Heart left ventricle (tissue), 13 donors: ENCODE data around the gene THSD4.

Source experiments
- POLR2A ChIP-seq, 2 donors: fragments of 450-650 bp; IDR thresholded peaks; one replicate each; pipeline ENCODE4 v1.6.1; 2017; ENCODE audit warnings: antibody characterized with exemption in 2 of 2, mild to moderate bottlenecking in 2 of 2, moderate library complexity in 2 of 2
- TF ChIP-seq, protein P1 (sequence below), 12 donors: fragments of 200-600 bp; sonication (generic) in 4 of 12; IDR thresholded peaks; one replicate each; pipeline versions ENCODE4 v1.5.0 to v1.8.0; 2018 to 2022; ENCODE audit warnings: antibody characterized with exemption in 12 of 12, mild to moderate bottlenecking in 5 of 12
- donor health status: ischemic (EF 13 %, LVEDD 7.1; RV severe dilation, severe dysfunction).
- donor health status: DM: no; HTN: yes; CAD: no.
- donor health status: DM: no; HTN: no; CAD: no.
- donor health status: ischemic (EF 25% LVEDD 6.9; RV normal size, moderate dysfunction).
- donor health status: ischemic (EF 25% LVEDD 5.7; RV mildly dilated, moderate dysfunction).
- donor health status: ischemic (EF 35%, LVEDD 5.7; RV mildly dilated, moderate dysfunction).
- donor health status: nonischemic (EF 11% LVEDD 7.7; RV severe dilation, severe dysfunction).
- donor health status: DM: yes; HTN: yes; CAD: no.
- donor health status: PGD.
- donor health status: ischemic (EF 29% LVEDD 5.4; RV normal size, mild dysfunction).
- donor health status: nonischemic (EF 23%, LVEDD 6.1; RV moderate dilation, normal function).

DNA sequence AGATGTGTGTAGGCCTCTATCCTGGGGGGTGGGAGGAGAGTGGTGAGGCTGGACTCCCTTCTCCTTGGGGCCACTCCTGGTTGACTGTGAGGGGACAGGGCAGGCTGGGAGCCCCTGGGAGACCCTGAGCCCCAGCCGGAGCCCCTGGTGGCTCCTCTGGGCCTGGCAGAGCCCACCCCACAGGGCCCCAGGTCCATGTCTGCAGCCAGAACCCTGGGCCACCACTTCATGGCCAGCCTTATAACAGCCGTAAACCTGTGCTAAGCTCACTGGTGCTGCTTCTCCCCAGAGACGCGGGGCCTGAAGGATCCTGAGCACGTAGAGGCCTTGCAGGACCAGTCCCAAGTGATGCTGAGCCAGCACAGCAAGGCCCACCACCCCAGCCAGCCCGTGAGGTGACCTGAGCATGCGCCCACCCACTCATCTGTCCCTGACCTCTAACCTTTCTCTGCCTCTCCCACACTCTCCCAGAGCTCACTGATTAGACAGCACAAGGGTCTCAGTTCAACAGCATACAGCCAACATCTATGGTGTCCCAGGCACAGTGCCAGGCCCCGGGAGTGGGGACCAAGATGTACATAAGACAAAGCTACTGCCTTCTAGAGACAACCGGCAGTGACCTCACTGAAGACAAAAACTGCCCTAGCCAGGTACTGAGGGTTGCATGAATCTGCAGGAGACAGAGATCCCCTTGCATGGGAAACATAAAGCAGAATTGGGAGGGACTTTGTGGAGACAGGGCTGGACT, 698.6 kb downstream of the THSD4 start:
- TF ChIP-seq, protein P1, sequence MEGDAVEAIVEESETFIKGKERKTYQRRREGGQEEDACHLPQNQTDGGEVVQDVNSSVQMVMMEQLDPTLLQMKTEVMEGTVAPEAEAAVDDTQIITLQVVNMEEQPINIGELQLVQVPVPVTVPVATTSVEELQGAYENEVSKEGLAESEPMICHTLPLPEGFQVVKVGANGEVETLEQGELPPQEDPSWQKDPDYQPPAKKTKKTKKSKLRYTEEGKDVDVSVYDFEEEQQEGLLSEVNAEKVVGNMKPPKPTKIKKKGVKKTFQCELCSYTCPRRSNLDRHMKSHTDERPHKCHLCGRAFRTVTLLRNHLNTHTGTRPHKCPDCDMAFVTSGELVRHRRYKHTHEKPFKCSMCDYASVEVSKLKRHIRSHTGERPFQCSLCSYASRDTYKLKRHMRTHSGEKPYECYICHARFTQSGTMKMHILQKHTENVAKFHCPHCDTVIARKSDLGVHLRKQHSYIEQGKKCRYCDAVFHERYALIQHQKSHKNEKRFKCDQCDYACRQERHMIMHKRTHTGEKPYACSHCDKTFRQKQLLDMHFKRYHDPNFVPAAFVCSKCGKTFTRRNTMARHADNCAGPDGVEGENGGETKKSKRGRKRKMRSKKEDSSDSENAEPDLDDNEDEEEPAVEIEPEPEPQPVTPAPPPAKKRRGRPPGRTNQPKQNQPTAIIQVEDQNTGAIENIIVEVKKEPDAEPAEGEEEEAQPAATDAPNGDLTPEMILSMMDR (IDR thresholded peaks at IDR 0.05) = no peak
- TF ChIP-seq POLR2A (IDR thresholded peaks at IDR 0.05) = no peak
